T47D (cell line): ENCODE measurements around the gene SLC38A11.

ENCODE experiments used
- DNase-seq, 2 experiments: peaks; one replicate each; pipeline versions ENCODE4 v3.0.0 to v3.0.0-alpha.2; 2011 to 2012; ENCODE audit warnings: low read depth in 1 of 2, low spot score in 1 of 2
- JUND ChIP-seq: IDR thresholded peaks from 2 replicates; pipeline ENCODE4 v1.6.1; 2012; ENCODE audit warnings: low read depth
- in situ Hi-C: cut with HindIII; loops from 2 replicates; pipeline ENCODE4 v1.10.0; 2016; ENCODE audit warnings: low sequenced_read_pairs, low pct_unique_long_range_greater_than_20kb

Gene SLC38A11

DNA sequence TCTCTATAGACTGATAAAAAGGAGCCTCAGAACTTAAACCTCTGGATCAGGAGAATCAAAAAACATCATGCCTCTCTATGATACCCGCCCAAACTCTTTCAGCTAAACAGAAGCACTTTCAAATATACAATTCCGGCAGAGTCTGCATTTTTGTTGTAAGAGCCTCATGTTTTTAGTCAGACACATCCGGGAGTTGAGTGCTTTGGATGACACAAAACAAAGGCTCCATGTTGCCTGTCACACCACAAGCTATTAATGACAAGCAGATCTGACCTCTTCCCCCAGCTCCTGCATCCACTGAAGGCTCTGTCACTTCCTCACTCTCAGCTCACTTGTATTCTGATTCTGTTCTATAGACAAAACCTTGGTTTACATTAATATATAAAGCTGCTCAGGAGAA is 33.2 kb downstream of the SLC38A11 start:
- in situ Hi-C loops: no loop called here
- TF ChIP-seq JUND: no peak
- no peak for DNase-seq

DNA sequence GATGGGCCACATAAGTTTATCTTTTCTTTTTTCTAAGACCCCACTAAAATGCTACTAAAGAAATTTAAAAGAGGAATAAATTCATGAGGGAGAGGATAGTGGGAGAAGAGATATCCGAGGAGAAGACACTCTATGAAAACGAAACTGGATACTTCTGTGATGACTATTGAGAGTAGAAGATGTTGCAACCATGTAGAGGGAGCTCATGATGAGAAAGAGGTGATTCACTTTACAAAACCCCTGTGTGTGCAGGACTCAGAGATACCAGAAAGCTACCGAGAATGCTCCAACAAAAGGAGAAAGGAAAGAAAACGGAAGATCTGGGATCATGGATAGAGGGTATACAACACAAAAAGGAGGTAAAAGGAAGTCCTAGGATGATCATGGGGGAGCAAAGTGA is 34.9 kb downstream of the SLC38A11 start:
- in situ Hi-C loops: no loop called here
- no peak for TF ChIP-seq JUND
- no peak for DNase-seq

DNA sequence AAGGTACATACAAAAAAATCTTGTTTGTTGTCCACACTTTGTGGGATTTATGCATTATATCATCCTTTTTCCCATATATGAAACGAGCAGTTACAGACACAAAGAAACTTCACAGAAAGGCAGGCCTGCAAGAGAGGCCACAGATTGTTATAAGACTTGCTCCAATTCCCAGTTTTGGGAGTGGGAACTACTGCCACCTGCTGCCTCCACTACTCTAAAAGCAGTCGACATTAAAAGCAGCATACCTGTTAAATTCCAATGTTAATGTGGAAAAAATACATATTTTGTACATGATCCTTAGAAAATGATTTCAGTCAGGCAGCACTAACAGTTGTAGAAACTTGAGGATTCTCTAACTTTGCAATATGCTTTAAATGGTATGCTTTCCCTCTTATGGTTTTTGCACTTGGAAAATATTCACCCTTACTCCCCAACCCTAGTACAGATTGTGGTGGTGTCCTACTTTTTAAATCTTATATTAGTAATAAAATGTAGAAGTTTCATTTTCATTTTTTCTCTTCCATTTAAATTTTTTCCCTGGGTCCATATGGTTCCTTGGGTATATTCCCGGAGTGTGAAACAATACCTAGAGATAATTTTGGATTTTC is 37.9 kb downstream of the SLC38A11 start:
- in situ Hi-C loops: no loop called here
- peak; percentile 12 to 66 for DNase-seq
- TF ChIP-seq JUND: no peak

DNA sequence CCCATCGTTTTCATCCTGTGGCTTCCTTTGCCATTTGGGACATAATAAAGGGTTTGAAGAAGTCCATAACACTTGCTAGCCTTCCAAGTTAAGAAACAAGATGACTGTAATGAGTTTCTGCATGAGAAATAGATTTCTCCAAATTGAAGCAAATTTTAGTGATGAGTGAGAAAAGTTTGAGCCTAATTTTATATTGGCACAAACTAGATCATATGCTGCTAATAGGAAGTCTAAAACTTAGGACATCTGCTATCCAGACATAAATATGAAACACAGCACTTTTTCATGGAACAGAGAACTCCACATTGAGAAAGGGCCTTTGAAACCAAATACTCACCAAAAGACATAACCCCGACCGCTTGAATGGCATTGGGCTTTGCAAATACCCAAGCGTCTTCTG is 39.8 kb downstream of the SLC38A11 start:
- TF ChIP-seq JUND: no peak
- no peak for DNase-seq
- in situ Hi-C loops: no loop called here

DNA sequence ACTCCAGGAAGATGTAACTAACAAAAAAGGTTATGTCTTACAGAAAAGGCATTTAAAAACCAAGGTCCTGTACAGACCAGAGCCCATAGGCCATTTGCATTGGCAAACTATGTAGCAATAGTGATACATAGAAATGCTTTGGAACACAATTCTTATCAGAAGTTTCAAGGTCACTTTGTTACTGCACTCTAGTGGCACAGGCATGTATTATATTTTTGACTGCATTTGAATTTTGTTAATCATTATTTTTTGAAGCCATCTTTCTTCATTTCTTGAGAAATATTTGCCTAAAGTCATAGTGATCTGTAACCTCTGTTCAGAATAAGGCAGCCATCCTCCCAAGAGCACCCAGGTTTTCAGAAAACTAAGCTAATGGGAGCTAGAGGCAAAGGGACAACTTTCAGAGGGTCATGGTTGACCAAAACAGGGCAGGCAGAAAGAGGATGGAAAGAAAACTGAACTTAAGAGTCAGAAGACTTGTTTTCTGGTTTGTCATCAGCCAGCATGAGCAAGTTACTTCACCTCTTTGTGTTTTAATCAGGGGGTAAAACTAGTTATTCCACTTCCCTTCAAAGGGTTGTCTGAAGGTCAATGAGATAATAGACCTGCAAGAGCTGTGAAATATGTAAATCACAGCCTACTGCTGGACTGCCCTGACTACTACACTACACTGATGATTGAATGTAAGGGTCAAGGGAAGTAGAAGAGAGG is 41.5 kb downstream of the SLC38A11 start:
- TF ChIP-seq JUND: no peak
- DNase-seq: peak in 1 of 2 experiments; percentile 15
- in situ Hi-C loops: no loop called here

DNA sequence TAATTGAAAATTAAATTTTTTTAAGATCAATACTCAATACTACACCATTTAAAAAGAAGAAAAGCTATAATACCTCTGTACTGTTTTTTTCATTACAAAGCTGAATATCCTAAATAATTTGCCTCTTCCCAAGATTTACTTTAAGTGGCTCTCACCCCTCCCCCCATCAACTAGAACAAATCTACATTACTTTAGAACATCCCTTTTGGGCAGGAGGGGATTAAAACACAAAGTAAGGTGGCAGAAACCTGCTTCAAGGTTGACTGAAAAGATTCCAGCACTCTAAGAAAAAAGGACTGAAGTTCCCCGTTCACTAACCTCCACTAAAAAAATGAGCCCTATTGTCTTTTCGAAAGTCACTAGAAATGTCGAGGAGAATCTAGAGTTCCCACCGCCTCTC is 42.3 kb downstream of the SLC38A11 start:
- DNase-seq: no peak
- TF ChIP-seq JUND: no peak

DNA sequence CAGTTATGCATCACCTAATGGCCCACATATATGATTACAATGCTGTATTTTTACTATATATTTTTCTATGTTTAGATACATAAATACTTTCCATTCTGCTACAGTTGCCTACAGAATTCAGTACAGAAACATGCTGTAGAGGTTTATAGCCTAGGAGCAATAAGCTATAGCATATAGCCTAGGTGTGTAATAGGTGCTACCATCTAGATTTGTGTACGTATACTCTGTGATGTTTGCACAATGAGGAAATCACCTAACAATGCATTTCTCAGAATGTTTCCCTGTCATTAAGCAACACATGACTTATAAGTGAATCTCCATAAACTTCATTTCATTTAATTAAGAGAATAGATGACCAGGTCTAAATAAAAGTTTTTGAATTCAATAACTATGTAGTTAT is 43.5 kb downstream of the SLC38A11 start:
- TF ChIP-seq JUND: no peak
- DNase-seq: peak in 1 of 2 experiments; percentile 19
- in situ Hi-C loops: no loop called here

More for the DNA sequence above, 42.3 kb downstream of the SLC38A11 start:
- in situ Hi-C loops: no loop called here

DNA sequence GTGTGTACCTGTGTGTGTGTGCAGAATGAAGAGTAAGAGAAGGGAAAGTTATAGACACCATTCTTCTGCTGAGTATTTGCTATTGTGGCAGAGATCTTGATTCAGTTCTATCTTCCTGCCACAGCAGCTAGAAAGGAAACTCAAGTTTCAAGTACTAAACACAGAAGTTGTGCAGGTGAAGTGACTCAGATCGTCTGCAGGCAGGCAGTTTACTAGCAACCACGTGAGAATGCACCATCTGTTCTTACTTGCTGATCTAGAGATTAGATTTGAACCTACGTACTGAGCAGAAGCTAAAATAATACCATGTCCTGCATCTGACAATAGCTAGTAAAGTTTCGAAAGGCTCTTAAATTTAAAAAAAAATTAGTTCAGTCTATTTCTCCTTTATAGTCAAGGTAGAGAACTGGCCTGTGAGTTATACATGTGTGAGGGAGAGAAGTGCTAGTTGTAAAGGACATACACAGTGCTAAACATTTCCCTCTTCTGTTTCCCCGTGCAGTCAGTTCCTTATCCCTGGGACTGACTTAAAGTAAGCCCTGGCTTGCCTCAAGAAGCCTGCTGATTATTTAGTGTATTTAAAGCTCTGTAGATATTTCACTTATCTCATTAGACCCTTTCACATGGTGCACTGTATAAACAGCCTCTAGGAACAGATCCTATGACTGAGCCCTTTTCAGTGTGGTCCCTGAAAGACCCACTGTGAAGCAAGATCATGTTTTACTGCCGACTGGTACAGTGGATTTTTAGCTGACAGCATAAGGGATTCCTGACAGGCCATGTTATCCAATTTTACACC is 45.0 kb downstream of the SLC38A11 start:
- peak in 1 of 2 experiments; percentile 22 for DNase-seq
- TF ChIP-seq JUND: no peak
- in situ Hi-C loops: no loop called here

DNA sequence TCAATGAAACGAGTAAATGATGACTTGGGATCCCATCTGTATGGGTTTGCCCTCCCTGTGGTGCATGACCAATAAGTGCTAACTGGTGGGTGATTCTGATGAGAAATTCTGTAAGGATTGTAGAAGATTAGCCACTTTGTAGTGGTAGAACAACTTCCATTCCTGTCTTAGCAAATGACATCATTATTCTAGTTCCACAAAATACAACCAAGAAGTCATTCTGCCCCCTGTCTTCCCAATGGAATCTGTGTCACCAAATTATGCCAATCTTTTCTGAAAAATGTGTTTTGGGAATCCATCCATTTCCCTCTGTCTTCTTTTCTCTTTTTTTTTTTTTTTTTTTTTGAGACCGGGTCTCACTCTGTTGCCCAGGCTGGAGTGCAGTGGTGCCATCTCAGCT is 48.4 kb downstream of the SLC38A11 start:
- TF ChIP-seq JUND: no peak
- no peak for DNase-seq
- in situ Hi-C loops: no loop called here

DNA sequence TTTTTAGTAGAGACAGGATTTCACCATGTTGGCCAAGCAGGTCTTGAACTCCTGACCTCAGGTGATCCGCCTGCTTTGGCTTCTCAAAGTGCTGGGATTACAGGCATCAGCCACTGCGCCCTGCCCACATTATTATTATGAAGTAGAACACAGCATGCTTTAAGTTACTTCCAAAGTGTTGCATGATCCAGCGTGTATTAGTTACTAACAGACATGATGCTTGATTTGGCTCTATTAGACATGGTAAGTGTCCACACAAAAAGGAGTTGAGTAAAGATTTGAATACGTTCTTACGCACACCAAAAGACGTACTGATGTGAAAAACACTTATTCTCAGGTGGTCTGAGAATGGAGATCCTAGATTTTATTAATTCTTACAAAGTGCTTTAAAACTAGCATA is 50.0 kb downstream of the SLC38A11 start:
- no peak for TF ChIP-seq JUND
- in situ Hi-C loops: no loop called here
- DNase-seq: no peak

DNA sequence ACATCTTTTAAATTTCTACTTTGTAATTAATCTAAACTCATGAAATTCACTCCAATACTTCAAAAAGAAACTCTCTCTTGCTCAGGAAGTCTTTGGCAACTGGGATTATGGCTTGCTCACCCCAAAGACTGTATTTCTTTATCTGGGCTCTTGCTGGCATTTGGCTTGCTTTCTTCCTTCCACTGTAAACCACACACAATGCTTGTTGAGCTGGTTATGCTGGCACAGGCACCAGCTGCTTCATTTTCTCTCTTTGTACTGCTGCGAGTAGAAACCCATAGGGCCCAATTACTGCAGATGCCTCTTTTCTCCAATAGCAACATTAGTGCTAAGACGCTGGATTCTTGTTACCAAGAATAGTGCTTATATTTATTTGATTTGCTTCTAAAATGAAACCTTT is 51.4 kb downstream of the SLC38A11 start:
- in situ Hi-C loops: no loop called here
- no peak for TF ChIP-seq JUND
- peak in 1 of 2 experiments; percentile 67 for DNase-seq

DNA sequence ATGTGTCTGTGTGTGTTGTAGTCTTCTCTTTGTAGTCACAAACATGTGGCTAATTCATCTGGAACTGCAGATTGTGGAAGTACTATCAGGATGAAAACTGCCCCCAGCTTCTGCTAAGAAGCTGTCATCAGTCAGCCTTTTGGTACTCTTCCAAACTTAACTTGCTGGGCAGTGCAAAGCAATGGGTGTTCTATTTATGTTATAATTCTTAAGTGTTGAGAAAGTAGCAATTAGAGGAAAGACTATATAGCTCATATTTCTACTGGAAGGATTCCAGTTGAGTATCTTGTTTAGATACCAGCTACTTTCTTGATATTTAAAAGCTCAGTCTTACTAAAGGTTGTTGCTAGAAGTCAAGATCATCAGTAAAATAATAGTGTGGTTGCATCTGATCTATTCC is 52.1 kb downstream of the SLC38A11 start:
- in situ Hi-C loops: no loop called here

DNA sequence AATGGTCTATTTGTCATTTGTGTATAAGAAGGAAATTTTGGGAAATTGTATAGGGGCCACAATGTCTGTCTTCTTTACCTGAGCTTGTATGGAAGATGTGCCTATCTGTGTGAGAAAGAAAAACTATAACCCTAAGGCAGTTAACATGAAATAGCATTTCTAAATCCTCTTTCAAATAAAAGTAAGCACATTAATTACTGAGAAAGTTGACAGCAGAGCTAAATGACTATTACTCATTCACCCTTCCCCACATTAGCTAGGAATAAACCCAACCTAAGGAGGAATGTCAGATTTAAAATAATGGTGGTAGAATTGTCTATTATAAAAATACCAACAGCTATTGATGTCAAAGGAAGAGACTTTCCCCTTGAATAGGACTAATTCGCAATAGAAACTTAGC is 56.2 kb downstream of the SLC38A11 start:
- in situ Hi-C loops: no loop called here
- TF ChIP-seq JUND: no peak

More for the DNA sequence above, 52.1 kb downstream of the SLC38A11 start:
- no peak for DNase-seq
- TF ChIP-seq JUND: no peak

More for the DNA sequence above, 56.2 kb downstream of the SLC38A11 start:
- DNase-seq: no peak
